Measurements from ENCODE around the gene SNED1. TPM values are rescaled to one million over a fixed set of nuclear protein-coding genes. Genes with fewer than 3 reads are reported as not detected.

Gene SNED1
- polyA plus RNA-seq, 1 donor (not counting 4 experiments of a cell fraction or from before 2014, with no cell fraction given), result 0.12 TPM

DNA sequence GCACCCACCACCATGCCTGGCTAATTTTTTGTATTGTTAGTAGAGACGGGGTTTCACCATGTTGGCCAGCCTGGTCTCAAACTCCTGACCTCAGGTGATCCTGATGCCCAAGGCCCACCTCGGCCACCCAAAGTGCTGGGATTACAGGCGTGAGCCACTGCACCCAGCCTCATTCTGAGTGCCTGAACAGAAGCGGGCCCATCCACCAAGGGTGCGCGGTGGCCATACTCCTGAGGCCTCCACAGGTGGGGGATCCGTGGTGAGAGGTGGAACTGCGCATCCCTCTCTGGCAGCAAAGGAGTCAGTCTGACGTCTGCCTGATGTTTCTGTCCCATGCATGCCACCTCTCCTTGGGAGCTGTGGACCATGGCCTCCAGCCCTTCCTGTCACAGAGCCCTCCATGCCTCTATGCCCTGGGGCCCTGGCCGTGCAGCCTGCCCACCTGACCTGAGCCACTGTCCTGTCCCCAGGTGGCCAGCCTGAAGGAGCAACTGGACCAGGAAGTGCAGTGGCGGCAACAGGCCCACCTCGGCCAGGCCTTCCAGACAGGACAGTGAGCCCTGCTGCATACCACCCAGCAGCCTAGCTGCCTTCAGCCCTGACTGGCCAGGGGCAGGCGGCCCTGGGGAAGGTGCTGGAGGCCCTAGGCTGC, 7.6 kb upstream of the SNED1 start:
- H2AFZ ChIP-seq (ENCODE audit: control insufficient read depth, low read length), result no peak overlapping the region
- no peaks in the 10 kb centered on the region for H3K79me2 ChIP-seq (ENCODE audit: control insufficient read depth, insufficient read depth, low read length)
- H3K27ac ChIP-seq (ENCODE audit: control insufficient read depth, insufficient read depth, low read length), result no peak overlapping the region
- H3K9me3 ChIP-seq (ENCODE audit: control insufficient read depth, low read depth, low read length), result peaks cover 3% of the 10 kb centered on the region
- no peak for DNase-seq (ENCODE audit: low read depth, low spot score)
- FAIRE-seq, result no peak
- H3K27me3 ChIP-seq (ENCODE audit: control insufficient read depth, extremely low read depth, insufficient read depth, low read length), result no peaks in the 10 kb centered on the region
- TF ChIP-seq, protein P1, sequence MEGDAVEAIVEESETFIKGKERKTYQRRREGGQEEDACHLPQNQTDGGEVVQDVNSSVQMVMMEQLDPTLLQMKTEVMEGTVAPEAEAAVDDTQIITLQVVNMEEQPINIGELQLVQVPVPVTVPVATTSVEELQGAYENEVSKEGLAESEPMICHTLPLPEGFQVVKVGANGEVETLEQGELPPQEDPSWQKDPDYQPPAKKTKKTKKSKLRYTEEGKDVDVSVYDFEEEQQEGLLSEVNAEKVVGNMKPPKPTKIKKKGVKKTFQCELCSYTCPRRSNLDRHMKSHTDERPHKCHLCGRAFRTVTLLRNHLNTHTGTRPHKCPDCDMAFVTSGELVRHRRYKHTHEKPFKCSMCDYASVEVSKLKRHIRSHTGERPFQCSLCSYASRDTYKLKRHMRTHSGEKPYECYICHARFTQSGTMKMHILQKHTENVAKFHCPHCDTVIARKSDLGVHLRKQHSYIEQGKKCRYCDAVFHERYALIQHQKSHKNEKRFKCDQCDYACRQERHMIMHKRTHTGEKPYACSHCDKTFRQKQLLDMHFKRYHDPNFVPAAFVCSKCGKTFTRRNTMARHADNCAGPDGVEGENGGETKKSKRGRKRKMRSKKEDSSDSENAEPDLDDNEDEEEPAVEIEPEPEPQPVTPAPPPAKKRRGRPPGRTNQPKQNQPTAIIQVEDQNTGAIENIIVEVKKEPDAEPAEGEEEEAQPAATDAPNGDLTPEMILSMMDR (optimal IDR thresholded peaks at IDR 0.05 in 1 of 3, IDR thresholded peaks at IDR 0.05 in 1 of 3, conservative IDR thresholded peaks at IDR 0.05 in 1 of 3; ENCODE audit: extremely low read depth in 1 of 3, insufficient read depth in 2 of 3, low read length in 3 of 3), result no peak
- dilution Hi-C loops (cut with MboI; ENCODE audit: extremely low pct_ligation_motif_present, low sequenced_read_pairs), result no loop called here
- no peaks in the 10 kb centered on the region for H4K20me1 ChIP-seq (ENCODE audit: control insufficient read depth, extremely low read depth, insufficient read depth, low read length)
- H3K4me3 ChIP-seq (ENCODE audit: control insufficient read depth in 2 of 3, extremely low read depth in 1 of 3, insufficient read depth in 2 of 3, low read depth in 1 of 3, low read length in 3 of 3), result no peak overlapping the region
- no peaks in the 10 kb centered on the region for H3K4me1 ChIP-seq (ENCODE audit: control insufficient read depth, extremely low read depth, insufficient read depth, low read length)
- no peaks in the 10 kb centered on the region for H3K36me3 ChIP-seq (ENCODE audit: control insufficient read depth in 2 of 2, extremely low read depth in 1 of 2, insufficient read depth in 2 of 2, low read length in 2 of 2)
- H3K9me1 ChIP-seq (ENCODE audit: control insufficient read depth, extremely low read depth, insufficient read depth, low read length), result no peaks in the 10 kb centered on the region
- H3K4me2 ChIP-seq (ENCODE audit: control insufficient read depth, extremely low read depth, insufficient read depth, low read depth, low read length), result no peak overlapping the region
- no peak overlapping the region for H3K9ac ChIP-seq (ENCODE audit: control insufficient read depth, extremely low read depth, insufficient read depth, low read length)

DNA sequence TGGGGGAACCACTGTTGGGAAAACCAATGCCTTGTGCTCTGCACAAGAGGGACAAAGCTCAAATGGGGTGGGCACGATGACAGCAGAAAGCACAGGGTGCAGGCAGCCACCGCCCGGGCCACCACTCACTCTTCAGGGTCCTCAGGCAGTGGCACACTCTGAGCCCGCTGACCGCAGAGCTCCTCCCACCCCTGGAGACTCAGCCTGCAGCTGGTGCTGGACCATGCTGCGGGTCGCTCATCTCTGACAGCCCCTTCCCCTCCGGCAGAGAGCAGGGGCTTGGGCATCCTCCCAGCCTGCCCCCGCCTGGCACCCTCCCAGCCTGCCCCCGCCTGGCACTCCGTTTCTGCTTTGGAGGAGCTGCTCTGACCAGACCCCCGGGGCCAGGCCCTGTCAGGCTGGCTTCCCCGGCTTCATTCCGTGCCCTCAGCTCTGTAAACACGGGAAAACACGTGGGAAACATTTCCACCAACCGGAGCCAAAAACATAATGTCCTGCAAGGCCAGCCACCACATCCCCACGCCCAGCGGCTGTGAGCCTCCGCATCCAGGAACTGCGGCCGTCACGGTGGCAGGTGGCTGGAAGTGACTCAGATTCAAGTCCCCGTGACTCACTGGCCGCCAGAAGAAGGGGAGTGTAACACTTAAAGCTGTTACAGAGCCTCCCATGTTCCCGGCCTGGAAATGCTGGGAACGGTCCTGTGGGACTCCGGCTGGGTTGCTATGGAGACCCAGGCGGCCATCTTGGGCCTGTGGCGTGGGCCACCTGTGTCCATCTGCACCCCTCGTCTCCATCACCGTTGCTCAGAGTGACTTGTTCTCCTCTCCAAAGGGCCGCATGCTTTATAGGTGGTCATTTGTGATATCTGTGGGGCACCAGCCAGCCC, 6.8 kb upstream of the SNED1 start:
- DNase-seq (ENCODE audit: low read depth, low spot score) (no peak), FAIRE-seq (no peak)
- TF ChIP-seq, protein P1 (optimal IDR thresholded peaks at IDR 0.05 in 1 of 3, IDR thresholded peaks at IDR 0.05 in 1 of 3, conservative IDR thresholded peaks at IDR 0.05 in 1 of 3; ENCODE audit: extremely low read depth in 1 of 3, insufficient read depth in 2 of 3, low read length in 3 of 3), result no peak
- TF ChIP-seq EZH2 (IDR thresholded peaks at IDR 0.05; ENCODE audit: low read length), result no peak
- no peaks in the 10 kb centered on the region for H3K36me3 ChIP-seq (ENCODE audit: control insufficient read depth in 2 of 2, extremely low read depth in 1 of 2, insufficient read depth in 2 of 2, low read length in 2 of 2)
- H3K4me2 ChIP-seq (ENCODE audit: control insufficient read depth, extremely low read depth, insufficient read depth, low read depth, low read length), result no peak overlapping the region
- dilution Hi-C loops (cut with MboI; ENCODE audit: extremely low pct_ligation_motif_present, low sequenced_read_pairs), result no loop called here
- peaks cover 3% of the 10 kb centered on the region for H3K9me3 ChIP-seq (ENCODE audit: control insufficient read depth, low read depth, low read length)
- no peaks in the 10 kb centered on the region for H3K79me2 ChIP-seq (ENCODE audit: control insufficient read depth, insufficient read depth, low read length)
- H2AFZ ChIP-seq (ENCODE audit: control insufficient read depth, low read length), result no peak overlapping the region
- no peak overlapping the region for H3K27ac ChIP-seq (ENCODE audit: control insufficient read depth, insufficient read depth, low read length)
- H4K20me1 ChIP-seq (ENCODE audit: control insufficient read depth, extremely low read depth, insufficient read depth, low read length), result no peaks in the 10 kb centered on the region
- H3K9me1 ChIP-seq (ENCODE audit: control insufficient read depth, extremely low read depth, insufficient read depth, low read length), result no peaks in the 10 kb centered on the region
- no peaks in the 10 kb centered on the region for H3K4me1 ChIP-seq (ENCODE audit: control insufficient read depth, extremely low read depth, insufficient read depth, low read length)
- no peak overlapping the region for H3K9ac ChIP-seq (ENCODE audit: control insufficient read depth, extremely low read depth, insufficient read depth, low read length)
- H3K4me3 ChIP-seq (ENCODE audit: control insufficient read depth in 2 of 3, extremely low read depth in 1 of 3, insufficient read depth in 2 of 3, low read depth in 1 of 3, low read length in 3 of 3), result no peak overlapping the region
- peaks cover 3% of the 10 kb centered on the region for H3K27me3 ChIP-seq (ENCODE audit: control insufficient read depth, extremely low read depth, insufficient read depth, low read length)
